HG02884 (cell line): ENCODE results near the gene COX7B2.

Source experiments
- ATAC-seq: cut with Tn5 transposase; IDR thresholded peaks from one replicate; pipeline ENCODE4 v1.9.1; 2021; ENCODE audit warnings: mild to moderate bottlenecking, moderate library complexity; ENCODE audit not compliant: unreplicated experiment

The COX7B2 gene, protein sequence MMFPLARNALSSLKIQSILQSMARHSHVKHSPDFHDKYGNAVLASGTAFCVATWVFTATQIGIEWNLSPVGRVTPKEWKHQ

DNA sequence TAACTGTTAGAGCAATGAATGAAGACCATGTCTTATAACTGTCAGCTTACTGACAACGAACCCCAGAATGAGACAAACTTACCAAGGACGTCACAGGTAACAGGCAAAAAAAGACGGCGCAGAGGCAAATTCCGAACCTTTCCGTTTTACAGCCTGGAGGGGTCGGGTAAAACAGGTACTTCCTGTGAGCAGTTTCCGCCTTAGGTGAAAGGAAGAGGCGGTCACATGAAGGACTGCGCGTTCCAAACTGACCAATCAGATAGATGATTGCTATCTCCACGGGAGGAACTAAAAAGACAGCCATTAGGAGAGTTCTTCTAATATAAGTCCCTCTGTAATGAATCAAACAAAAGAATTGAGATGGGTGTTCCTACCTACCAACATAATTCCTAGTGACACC lies at the start of gene COX7B2:
COX7B2 (minus strand) TSS at position 168 of the 400 bp plus-strand sequence. CDS start 174,053 bp downstream, outside the sequence.
- no peak for ATAC-seq

DNA sequence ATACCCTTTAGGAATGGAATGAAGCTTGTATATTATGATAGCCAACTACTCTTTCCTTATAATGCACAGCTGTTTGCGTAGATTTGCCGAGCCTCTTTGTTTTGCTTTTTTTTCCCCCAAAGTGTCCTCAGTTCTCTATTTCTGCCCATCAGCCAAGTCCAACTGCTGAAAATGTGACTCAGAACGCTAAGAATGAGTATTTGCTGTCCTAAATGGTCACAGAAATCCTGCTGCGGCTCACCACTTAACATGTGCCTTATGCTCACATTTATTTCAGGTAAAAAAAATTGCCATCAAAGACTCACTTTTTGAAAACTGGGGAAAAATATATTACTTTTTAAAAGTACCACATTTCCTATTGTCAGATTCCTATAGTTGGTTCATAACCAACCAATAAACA lies 47.4 kb upstream of the COX7B2 start:
- ATAC-seq, result no peak

DNA sequence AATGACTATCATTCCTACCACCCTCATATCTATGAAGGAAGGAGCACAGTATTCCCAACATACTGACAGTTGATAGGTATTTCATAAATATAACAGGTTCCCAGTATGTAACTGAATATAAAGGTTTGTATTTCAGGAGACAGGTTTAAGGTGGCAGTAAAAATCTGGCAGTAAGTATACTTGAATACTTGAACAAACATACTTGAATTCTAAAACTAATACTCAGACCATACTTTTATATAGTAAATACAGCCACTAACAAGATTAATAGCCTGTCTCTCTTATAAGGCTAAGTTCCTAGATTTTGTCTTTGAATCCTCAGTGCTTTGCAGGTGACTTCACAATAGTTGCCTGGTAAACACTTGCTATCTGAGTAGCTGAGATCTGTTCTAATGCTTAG lies 46.6 kb upstream of the COX7B2 start:
- no peak for ATAC-seq

DNA sequence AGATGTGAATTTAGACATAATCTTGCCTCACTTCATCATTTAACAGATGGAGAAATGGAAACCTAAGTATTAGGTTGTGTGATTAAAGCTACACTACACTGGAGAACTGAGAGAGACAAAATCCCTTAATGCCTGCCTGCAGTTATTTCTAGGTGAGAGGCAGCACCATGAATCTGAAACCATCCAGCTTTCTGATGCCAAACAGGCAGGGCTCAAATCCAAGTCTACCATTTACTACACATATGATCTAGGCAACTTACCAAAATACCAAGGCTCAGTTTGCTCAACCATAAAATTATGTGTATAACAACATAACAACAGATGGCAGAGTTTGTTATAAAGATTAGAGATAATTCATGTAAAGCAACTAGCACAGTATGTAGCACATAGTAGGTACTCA lies 45.6 kb upstream of the COX7B2 start:
- ATAC-seq, result no peak

DNA sequence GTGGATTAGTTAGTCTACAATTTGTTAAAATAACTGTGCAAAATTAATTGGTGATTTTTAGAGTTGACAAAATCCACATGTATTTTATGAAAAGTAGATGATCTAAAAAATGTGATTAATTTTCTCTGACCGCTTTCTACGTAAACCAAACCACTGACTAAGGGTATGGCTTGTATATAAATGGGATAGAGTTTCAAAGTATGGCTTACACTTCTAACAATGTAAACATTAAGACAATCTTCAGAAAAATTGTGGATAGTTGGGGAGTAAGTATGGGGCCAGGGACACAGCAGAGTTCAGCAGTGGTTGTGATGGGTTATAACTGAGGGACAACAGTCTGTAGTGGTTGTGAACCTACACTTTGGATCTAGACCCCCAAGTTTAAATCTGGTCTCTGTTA lies 44.5 kb upstream of the COX7B2 start:
- ATAC-seq, result no peak

DNA sequence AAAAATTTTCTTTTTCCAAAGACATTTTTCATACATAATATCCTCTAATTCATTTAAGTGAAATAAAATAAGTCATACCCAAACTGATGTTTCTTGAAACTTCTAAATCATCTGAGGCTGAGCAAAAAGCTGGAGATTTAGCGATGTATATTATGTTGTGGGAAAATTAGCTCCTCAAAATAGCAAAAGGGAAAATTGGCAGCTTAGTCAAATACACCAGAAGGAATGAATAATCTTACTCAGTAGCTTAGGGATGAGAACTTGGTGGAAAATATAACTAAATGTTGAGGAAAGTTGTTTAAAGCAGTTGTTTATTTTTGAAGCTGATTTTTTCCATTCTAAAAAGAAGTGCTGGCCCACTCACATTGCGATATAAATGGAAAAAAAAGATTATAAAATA lies 43.4 kb upstream of the COX7B2 start:
- ATAC-seq, result no peak

DNA sequence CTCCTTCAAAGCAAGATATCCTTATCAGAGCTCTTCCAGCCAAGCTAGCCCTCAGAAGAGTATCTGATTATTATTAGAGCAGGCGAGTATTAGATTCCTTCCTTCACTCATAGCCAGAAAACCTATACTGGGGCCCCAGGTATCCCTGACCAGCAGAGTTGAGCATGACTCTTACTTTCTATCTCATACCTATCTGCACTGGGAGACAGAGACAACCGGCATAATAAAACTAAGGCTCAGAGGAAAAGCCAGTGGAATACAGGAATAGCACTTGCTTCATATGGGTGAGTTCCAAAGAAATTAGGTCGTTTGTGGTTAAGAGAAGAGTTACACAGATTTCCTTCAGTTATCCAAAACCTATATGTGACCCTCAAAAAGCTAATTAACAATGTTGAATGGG lies 41.8 kb upstream of the COX7B2 start:
- no peak for ATAC-seq

DNA sequence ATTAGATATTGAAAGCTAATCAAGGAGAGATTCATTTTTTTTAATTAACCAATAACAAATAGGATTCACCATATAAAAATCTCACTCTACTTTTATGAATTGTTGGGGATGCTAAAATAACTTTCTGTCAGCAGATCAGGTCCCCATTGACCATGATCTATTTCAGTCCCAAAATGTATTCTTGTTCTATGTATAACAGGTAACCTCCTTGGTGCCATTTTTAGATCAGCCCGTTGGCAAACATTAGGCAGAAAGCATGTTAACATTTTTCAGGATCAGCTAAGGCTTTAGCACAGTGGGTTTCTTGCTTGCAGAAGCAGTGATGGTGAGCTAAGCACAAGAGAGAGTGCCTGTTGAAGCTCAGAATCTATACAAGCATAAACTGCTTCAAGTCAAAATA lies 40.8 kb upstream of the COX7B2 start:
- no peak for ATAC-seq

DNA sequence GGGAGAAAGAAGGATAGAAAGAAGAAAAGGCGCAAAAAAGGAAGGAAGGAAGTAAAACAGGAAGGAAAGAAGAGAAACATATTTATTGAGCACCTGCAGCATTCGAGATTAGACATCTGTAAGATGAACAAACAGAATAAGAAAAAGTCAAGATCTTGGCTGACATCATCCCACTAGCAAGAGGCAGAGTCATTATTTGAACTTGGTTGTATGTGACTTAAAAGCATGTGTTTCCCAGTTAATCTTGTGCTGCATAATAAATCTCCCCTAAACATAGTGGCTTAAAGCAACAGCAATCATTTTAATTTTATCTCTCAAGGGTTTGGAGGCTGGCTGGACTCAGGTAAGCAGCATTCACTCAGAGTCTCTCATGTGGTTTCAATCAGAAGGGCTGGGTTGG lies 38.5 kb upstream of the COX7B2 start:
- no peak for ATAC-seq

DNA sequence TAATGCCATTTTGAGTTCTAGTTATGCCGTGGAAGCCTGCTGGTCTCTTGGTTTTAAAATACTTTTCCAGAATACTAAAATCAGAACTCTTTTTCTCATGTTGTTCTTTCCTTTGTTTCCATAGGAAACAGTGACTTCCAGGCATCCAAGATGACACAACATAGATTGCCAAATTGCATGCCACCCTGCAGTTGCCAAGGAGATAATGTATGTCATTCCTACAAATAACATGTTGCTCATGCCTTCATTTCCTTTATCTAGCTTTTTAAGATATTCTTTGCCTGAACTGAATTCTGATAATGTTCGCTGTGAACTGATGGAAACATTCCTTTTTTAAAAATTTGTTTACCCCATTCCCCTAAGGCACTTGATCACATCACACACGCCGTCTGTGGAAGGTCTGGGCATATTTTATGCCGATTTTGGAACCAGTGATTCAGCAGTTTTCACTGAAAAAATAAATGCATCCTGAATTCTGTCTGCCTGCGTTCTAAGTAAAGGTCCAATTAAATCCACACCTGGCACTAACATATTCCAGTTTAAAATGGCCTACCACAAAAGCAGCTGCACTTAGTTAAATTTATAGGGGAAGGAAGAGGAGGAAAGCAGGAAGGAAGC lies 38.0 kb upstream of the COX7B2 start:
- no peak for ATAC-seq

DNA sequence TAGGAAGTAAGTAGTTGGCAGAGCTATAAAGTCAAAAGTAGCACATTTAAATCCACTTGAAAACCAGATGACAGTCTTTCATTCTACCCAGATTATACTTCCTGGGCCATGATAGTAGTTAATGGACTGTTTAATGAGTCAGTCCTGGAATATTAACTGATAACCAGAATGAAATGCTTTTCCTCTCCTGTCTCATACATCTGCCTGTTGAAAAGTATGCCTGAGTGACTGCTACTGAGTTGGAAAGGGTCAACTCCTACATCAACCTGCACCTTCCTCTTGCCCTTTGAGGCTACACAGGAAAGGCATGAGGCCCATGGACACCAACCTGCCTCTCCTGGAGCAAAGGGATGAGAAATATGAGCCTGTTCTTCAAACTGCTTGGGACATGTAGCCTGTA lies 36.0 kb upstream of the COX7B2 start:
- ATAC-seq, result no peak

DNA sequence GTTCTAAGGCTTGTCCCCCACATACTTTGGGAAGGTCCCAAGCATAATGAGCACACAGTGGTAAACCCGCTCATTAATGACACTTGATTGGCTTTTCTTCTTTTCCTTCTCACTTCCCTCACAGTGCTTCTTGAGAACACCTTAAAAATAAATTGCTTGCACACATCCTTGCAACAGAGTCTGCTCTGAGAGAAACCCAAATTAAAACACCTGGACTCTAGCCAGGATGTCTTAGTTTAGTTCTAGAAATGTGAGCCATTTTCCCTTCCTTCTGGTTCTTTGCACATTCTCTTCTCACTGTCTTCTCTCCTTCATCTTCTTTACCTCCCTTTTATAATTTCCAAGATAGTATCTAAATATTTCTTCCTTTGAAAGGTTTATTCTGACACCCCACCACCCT lies 35.3 kb upstream of the COX7B2 start:
- ATAC-seq, result no peak

DNA sequence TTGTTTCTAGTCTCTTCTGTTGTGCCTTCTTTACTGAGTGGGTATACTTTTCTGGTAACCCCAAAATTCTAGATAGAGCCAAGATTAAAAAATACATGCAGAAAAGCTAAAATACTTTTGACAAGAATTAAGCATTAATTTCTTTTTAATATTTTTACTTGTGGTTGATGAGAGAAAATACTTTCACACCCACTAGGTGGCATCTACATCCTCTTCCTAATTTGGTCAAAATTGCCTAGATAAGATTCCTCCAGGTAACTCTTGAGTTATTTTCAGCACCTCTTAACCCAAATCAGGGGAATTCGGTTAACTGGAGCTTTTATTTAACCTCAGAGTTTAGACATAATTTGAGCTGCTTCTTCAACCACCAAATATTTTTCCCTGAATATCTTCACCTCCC lies 28.4 kb upstream of the COX7B2 start:
- no peak for ATAC-seq

DNA sequence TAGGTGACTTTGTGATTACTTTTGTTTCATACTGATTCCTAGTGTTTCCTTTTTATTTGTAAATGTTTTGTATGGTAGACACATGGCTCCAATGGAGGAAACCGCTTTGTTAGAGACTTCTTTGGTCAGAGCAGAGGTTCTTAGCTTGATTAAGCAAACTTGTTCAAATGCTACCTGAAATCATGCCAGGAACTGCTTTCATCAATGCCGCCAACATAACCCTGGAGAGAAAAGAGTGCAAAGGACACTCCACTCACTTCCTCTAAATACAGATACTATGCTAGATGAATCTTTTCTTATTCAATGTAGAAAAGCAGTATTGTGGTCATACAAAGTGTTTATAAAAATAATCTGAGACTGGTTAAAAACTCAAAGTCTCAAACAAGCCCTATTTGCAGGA lies 25.7 kb upstream of the COX7B2 start:
- no peak for ATAC-seq

DNA sequence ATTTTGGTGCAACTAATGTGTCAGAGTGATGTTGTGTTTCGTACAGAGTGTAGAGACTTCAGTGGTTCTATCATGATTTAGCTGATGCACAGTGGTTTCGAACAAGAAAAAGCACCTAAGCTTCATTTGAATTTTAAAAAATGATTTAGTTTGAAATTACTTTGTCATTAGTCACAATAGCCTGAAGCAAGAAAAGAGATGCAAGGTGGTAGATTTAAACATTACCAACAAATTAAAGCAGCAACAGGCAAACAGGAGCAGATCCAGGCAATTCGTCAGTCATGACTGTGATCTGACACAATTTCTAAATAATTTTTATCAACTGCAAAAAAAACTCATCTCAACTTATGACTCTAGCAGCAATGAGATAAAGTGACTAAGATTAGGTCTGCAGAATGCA lies 24.6 kb upstream of the COX7B2 start:
- no peak for ATAC-seq

DNA sequence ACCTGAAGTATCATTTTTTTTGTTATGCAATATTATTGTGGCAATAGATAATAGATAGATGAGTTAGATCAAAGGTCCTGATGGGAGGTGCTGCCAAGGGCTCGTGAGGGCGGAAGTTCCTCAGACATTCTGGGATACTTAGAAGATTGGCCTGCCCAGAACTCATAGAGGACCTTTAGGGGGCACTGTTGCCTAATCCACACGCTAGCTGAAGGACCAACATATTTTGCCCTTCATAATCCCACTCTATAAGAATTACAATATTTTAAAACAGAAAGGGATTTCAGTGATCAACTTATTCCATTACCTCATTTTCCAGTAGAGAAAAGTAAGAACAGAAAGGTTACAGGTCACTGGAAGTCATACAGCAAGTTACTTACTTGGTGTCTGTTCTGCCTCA lies 22.9 kb upstream of the COX7B2 start:
- ATAC-seq, result peak; percentile 95

DNA sequence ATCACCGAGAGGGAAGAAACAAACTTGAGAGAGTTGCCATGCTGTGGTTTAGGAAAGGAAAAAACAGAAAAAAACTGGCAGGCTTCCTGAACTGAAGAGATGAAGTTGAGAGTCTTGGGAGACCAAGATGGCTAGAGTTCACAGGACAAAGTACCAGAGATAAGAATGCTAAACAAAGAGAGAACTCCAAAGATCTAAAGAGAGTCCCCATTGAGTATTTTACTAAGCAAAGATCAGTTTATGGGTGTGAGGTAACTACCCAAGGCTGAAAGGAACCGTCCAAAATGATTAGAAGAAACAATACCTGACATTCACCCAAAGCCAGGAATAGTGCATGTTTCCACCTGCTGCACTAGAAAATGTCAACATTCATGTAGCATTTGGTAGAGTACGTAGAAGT lies 21.8 kb upstream of the COX7B2 start:
- ATAC-seq, result no peak

DNA sequence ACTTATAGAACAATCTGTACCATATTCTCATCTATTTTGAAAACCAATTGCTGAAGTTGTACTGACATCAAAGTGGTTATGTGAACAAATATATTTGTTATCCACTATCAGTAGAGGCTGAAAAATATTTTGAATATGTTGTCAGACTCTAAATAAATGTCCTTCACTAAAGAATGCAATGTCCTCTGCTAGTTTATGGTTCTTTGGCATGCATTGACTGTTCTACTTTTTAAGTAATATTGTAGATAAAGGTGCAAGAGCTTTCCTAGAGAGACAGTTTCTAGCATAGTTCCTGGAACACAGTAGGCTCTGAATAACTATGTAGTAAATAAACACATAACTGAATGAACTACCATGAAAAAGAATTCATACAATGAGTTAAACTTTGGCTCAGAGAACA lies 18.2 kb upstream of the COX7B2 start:
- ATAC-seq, result no peak

DNA sequence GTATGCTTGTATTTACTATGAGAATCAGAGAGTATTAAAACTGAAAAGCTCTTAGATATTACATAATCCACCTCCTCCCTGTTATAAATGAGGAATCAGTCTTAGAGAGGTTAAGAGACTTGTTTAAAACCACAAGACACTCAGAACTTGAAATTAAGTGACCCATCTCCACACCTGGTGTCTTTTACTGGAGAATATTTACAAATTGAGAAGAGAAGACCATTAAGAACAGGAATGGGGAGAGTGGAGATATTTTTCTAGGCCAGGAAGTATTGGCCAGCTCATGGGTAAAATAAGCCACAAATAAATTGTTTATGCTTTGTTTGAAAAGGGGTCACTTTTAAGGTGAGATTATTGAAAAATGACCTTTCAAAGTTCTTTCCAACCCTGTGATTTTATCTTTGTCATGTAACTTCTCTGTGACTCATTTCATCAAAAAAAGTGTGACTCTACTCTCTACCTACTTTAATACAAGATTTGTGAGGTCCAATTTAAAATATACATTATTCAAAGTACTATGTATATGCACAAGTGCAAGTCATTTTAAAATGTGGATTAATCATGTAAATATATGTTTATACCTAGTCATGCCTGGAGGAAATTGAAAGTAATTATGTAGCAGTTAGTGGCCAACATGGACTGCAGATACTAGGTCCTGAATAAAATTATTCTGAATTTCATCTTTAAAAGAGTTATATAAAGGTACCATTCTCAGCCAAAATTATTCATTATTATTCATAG lies 15.9 kb upstream of the COX7B2 start:
- no peak for ATAC-seq

DNA sequence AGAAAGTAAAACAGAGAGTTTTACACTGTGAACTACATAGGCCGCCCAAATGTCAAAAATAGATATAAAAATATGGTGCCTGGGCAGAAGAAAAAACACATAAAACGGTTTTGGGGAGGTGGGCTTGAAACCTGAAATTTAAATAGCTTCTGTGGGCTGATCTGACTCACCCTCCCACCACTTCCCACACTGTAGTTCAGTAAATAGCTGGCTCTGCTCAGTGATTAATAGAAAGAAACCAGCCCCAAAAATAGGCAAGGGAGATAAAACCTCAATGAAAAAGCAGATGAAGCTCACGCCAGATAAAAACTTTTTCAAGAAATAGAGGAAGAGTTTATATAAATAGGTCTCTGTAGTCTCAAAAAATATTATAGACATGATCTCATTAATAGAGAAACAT lies 13.2 kb upstream of the COX7B2 start:
- peak; percentile 47 for ATAC-seq

DNA sequence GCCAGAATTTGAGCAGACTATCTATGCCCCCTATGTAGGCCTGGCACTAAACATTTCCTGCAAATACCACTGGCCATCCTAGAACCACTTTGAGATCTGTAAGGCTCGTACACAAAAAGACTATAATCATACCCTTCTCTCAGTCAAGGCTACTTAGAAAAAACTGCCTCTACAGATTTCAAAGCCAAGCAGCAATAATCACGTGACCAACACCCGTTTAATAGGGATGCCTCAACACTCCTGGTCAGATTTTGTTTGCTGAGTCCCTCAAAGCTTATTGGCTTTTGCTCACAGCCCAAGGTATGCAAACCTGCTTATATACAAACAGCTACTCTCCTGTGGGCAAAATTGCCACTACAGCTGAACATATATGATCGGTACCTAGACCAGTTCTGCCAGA lies 897 bp downstream of the COX7B2 start:
- no peak for ATAC-seq

DNA sequence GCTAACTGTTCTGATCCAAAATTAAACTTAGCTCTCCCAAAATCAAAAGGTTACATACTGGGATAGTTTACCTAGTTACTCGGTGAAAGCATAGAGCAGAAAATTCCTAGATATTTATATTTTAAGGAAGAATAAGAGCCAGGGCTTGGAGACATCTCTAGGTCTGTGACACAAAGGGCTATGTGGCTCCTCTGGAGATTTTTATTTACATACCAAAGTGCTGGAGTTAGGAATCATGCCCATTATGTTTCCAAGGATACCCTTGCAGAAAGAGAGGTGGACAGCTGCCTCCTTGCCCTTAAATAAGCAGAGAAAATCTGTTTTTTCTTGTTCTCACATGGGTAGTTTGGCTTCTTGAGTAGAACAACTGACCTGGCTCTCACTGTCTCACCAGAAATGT lies 9.0 kb downstream of the COX7B2 start:
- ATAC-seq, result no peak

DNA sequence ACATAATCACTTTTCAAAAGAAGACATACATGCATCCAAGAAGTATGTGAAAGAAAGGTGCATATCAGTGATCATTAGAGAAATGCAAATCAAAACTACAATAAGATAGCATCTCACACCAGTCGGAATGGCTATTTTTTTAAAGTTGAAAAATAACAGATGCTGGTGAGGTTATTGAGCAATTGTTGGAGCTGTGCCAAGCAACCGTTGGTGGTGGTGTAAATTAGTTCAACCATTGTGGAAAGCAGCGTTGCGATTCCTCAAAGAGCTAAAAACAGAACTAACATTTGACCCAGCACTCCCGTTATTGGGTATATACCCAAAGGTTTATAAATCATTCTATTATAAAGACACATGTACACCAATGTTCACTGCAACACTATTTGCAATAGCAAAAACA lies 14.2 kb downstream of the COX7B2 start:
- ATAC-seq, result no peak
